HG02759 (cell line): ENCODE results near the gene MOGAT1.
"Not testable (repeated sequence)": the region's sequence is repeated elsewhere in the genome, so short reads cannot be mapped to it uniquely, and the experiment has no call there.

Experiments used
- ATAC-seq: cut with Tn5 transposase; IDR thresholded peaks from one replicate; pipeline ENCODE4 v1.9.1; 2021; ENCODE audit warnings: mild to moderate bottlenecking, moderate library complexity; ENCODE audit not compliant: unreplicated experiment

MOGAT1 gene

GRCh38 chr2:222708274-222708710, 36.8 kb downstream of the MOGAT1 start:
- ATAC-seq = peak; percentile 40

GRCh38 chr2:222709191-222709891, 37.9 kb downstream of the MOGAT1 start:
- ATAC-seq = peak; percentile 50

GRCh38 chr2:222710736-222711135, 39.3 kb downstream of the MOGAT1 start:
- no peak for ATAC-seq

- ATAC-seq = no peak
Observed at GRCh38 chr2:222711315-222711940, 40.0 kb downstream of the MOGAT1 start.

GRCh38 chr2:222713002-222713401, 41.5 kb downstream of the MOGAT1 start:
- ATAC-seq = no peak

- no peak for ATAC-seq
Observed at GRCh38 chr2:222714361-222715241, 43.1 kb downstream of the MOGAT1 start.

- ATAC-seq = peak; percentile 41
Observed at GRCh38 chr2:222715742-222716141, 44.3 kb downstream of the MOGAT1 start.

- ATAC-seq = not testable (repeated sequence)
Observed at GRCh38 chr2:222719787-222720186, 48.3 kb downstream of the MOGAT1 start.

- ATAC-seq = not testable (repeated sequence)
Observed at GRCh38 chr2:222721597-222721996, 50.1 kb downstream of the MOGAT1 start.

- ATAC-seq = peak; percentile 97
Observed at GRCh38 chr2:222722327-222722946, 51.0 kb downstream of the MOGAT1 start.

- ATAC-seq = no peak
Observed at GRCh38 chr2:222724208-222724607, 52.8 kb downstream of the MOGAT1 start.

- no peak for ATAC-seq
Observed at GRCh38 chr2:222728621-222729020, 57.2 kb downstream of the MOGAT1 start.

GRCh38 chr2:222730366-222730999, 59.0 kb downstream of the MOGAT1 start:
- peak; percentile 81 for ATAC-seq

GRCh38 chr2:222731201-222731621, 59.8 kb downstream of the MOGAT1 start:
- ATAC-seq = no peak

- no peak for ATAC-seq
Observed at GRCh38 chr2:222732489-222733178, 61.2 kb downstream of the MOGAT1 start.

GRCh38 chr2:222733470-222733845, 62.0 kb downstream of the MOGAT1 start:
- no peak for ATAC-seq

- no peak for ATAC-seq
Observed at GRCh38 chr2:222733846-222734702, 62.6 kb downstream of the MOGAT1 start.

GRCh38 chr2:222734703-222735014, 63.2 kb downstream of the MOGAT1 start:
- ATAC-seq = peak; percentile 55

- no peak for ATAC-seq
Observed at GRCh38 chr2:222736301-222736700, 64.8 kb downstream of the MOGAT1 start.
